ENCODE results near the gene ATP5F1D. TPM values are rescaled to one million over a fixed set of nuclear protein-coding genes. Genes with fewer than 3 reads are reported as not detected.

ATP5F1D gene
- total RNA-seq, 2 donors from 2014 or later: 193 to 269 TPM

DNA sequence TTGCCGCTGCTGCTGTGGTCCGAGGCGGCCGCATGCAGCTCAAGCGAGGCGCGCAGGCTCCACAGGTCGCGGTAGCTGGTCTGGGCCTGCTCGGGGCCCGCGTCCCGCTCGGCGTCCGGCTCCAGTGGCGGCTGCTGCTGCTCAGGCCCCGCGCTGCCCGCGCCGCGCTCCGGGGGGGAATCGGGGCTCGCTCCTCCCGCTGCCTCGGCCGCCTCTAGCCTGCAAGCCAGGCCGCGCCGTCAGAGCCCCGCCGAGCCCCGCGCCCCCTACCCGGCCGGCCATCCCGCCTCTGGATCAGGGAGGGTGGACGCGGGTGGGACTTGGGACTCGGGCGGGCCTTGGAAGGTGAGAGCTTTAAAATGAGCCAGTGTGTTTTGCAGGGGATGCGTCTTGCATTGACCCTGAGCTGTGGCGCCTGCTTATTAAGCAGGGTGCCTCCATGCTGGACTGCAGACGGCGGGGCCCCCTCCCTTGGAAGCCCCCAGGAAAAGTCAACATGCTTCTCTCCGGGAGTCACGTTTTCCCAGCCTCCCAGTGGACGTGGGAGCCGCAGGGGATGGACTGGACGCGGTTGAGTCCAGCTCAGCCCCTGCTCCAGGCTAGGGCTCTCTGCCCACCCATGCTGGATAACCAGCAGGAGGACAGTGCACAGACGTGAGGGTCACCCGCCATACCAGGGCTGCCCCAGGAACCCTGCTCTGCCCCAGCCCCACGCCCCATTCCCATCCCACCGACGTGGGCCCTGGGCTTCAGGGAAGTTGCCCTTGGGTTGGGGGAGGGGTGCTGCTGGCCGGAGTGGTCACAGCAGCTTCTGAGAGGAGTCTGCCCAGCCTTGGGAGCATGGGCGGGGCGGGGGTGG, 11.4 kb upstream of the ATP5F1D start:
- H3K4me3 ChIP-seq: no peak overlapping the region
- H3K4me1 ChIP-seq: peaks cover 0 to 22% of the 10 kb centered on the region in 2 donors
- DNase-seq (ENCODE audit: low spot score): no peak
- no peaks in the 10 kb centered on the region for H3K27me3 ChIP-seq
- H3K27ac ChIP-seq: no peak overlapping the region
- TF ChIP-seq, protein P1, sequence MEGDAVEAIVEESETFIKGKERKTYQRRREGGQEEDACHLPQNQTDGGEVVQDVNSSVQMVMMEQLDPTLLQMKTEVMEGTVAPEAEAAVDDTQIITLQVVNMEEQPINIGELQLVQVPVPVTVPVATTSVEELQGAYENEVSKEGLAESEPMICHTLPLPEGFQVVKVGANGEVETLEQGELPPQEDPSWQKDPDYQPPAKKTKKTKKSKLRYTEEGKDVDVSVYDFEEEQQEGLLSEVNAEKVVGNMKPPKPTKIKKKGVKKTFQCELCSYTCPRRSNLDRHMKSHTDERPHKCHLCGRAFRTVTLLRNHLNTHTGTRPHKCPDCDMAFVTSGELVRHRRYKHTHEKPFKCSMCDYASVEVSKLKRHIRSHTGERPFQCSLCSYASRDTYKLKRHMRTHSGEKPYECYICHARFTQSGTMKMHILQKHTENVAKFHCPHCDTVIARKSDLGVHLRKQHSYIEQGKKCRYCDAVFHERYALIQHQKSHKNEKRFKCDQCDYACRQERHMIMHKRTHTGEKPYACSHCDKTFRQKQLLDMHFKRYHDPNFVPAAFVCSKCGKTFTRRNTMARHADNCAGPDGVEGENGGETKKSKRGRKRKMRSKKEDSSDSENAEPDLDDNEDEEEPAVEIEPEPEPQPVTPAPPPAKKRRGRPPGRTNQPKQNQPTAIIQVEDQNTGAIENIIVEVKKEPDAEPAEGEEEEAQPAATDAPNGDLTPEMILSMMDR (IDR thresholded peaks at IDR 0.05): no peak
- H3K9me3 ChIP-seq: no peaks in the 10 kb centered on the region
- peaks cover 24% of the 10 kb centered on the region for H3K36me3 ChIP-seq

DNA sequence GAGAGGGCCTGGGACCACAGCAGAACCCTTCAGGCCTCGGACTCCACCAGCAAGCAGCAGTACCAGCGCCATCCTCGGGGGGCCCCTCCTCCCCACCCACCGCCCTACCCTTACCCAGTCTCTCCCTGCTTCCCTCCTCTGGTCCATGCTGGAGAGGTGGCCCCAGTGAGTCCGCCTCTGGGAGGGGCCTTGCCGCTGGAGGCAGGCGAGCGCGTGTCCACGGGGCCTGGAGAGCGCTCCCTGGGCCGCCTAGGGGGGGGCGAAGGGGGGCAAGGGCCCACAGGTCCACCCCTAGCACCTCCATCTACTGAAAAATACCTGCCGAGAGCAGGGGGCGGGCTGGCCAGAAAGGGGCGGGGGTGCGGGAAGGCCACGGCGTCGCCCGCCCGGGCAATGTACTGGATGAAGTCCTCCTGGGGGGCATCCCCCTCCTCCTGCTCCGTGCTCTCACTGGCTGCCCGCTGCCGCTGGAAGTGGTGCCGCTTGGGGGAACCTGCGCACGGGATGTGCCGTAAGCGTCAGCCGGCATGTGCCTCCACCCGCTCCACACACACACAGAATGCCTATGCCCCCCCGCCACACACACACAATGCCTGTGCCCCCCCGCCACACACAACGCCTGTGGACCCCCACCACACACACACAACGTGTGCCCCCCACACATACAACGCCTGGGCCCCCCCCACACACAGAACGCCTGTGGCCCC, 10.6 kb upstream of the ATP5F1D start:
- no peak overlapping the region for H3K4me3 ChIP-seq
- H3K36me3 ChIP-seq: peaks cover 22% of the 10 kb centered on the region
- H3K27ac ChIP-seq: no peak overlapping the region
- H3K4me1 ChIP-seq: peaks cover 0 to 22% of the 10 kb centered on the region in 2 donors
- H3K27me3 ChIP-seq: no peaks in the 10 kb centered on the region
- TF ChIP-seq, protein P1 (IDR thresholded peaks at IDR 0.05): no peak
- no peak for DNase-seq (ENCODE audit: low spot score)
- H3K9me3 ChIP-seq: no peaks in the 10 kb centered on the region

DNA sequence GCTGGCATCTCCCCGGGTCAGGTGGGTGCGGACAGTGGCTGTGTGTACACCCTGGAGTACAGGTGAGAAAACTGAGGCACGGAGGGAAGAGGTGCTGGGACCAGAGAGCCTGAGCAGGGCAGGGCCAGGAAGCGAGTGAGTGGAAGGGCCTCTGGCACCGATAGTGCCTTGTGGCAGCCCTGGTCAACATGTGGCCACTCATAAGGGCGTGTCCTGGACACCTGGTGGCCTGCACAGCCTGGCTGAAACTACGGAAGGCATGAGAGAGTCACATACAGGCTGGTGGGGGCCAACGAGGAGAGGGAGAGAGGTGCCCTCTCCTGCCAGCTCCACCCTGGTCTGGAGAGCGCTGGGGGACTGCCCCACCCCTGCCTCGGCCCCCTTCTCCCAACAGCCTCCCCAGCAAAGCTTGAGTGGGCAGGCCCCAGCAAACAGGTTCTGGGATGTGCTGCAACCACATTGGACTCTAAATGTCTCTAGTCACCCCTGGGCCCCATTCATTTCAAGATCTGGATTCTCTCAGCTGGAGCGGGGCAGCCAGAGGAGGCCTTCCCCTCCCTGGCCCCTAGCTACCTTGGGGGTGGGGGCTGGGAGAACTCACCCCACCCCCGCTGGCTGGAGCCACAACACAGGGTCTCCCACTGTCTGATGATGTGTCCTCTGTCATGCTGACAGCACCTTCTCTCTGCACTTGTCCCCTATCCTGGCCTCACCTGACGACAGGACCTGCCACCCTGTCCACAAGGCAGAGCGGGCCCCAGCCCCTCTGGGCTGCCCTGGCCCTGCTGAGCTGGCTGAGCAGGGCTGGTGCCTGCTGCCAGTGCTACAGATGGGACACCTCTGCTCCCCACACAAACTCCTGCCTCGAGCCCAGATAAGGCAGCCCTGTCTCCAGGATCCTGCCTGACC, 9.6 kb upstream of the ATP5F1D start:
- peaks cover 13% of the 10 kb centered on the region for H3K36me3 ChIP-seq
- no peaks in the 10 kb centered on the region for H3K9me3 ChIP-seq
- TF ChIP-seq, protein P1 (IDR thresholded peaks at IDR 0.05): no peak
- H3K27ac ChIP-seq: peak overlapping the region; percentile 60 to 70
- no peak overlapping the region for H3K4me3 ChIP-seq
- DNase-seq (ENCODE audit: low spot score): no peak
- H3K27me3 ChIP-seq: no peaks in the 10 kb centered on the region
- peaks cover 0 to 24% of the 10 kb centered on the region in 2 donors for H3K4me1 ChIP-seq

DNA sequence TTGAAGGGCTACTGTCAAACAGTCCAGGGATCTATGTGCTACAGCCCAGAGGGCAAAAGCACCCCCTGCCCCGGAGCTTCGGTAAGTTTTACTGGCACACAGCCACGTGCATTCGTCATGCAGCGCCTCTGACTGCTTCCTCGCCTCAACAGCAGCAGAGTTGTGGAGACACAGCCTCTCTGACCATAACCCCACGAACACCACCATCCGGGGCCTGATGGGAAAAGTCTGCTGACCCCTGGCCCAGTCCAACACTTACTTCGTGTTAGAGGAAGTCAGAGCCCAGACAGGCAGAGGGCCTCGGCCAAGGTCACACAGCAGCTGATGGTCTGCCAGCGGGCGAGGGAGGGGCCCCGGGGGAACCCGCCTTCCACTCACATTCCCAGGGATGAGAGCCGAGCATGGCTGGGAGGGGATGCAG, 8.9 kb upstream of the ATP5F1D start:
- Histone ChIP-seq H3K27ac (peak overlapping the region; percentile 60 to 70), H3K4me3 (no peak overlapping the region), H3K27me3 (no peaks in the 10 kb centered on the region), H3K36me3 (peaks cover 7% of the 10 kb centered on the region), H3K9me3 (no peaks in the 10 kb centered on the region), H3K4me1 (peaks cover 0 to 30% of the 10 kb centered on the region in 2 donors)
- no peak for DNase-seq (ENCODE audit: low spot score)
- TF ChIP-seq, protein P1 (IDR thresholded peaks at IDR 0.05): no peak

DNA sequence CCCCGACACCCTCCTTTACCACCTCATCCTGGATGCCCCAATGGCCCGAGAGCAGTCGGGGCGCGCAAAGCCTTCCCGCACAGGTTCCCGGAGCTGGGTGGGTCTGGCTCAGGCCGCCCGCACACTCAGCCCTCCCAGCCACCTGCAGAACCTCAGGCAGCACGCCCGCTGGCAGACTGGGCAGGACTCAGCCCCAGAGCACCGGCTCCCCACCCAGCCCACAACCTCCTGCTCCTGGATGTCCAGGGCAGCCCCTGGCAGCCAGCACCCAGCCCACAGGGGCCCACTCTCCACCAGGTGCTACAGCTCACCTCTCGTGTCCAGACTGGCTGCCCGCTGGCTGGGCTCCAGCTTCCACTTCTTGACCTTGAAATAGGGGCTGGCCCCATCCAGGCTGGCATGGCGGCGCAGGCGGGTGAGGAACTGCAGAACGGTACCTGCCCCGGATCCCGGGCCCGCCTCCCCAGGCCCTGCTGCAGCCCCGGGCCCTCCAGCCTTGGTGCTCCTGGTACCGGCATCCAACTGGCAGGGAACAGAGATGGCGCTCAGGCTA, 8.4 kb upstream of the ATP5F1D start:
- TF ChIP-seq, protein P1 (IDR thresholded peaks at IDR 0.05): no peak
- peak overlapping the region; percentile 60 to 70 for H3K27ac ChIP-seq
- peaks cover 0 to 32% of the 10 kb centered on the region in 2 donors for H3K4me1 ChIP-seq
- peaks cover 1% of the 10 kb centered on the region for H3K36me3 ChIP-seq
- H3K4me3 ChIP-seq: no peak overlapping the region
- DNase-seq (ENCODE audit: low spot score): no peak
- no peaks in the 10 kb centered on the region for H3K27me3 ChIP-seq
- H3K9me3 ChIP-seq: no peaks in the 10 kb centered on the region
